AG09319 (cell line): ENCODE results near the gene FAM32A.
A peak's percentile ranks its signal among the peaks of the same experiment; 100 is the strongest.

Experiments used
- DNase-seq: peaks from one replicate; pipeline ENCODE4 v3.0.0-alpha.2; 2010; ENCODE audit warnings: low read depth; ENCODE audit errors: extremely low read depth
- TF ChIP-seq, protein P1 (sequence below): IDR thresholded peaks from 2 replicates; pipeline ENCODE4 v1.5.1; 2011; ENCODE audit warnings: low read depth, mild to moderate bottlenecking, inconsistent platforms, low read length, moderate library complexity

The FAM32A gene

GRCh38 chr19:16155128-16155527 lies 30.1 kb upstream of the FAM32A start:
- no peak for DNase-seq
- TF ChIP-seq, protein P1, sequence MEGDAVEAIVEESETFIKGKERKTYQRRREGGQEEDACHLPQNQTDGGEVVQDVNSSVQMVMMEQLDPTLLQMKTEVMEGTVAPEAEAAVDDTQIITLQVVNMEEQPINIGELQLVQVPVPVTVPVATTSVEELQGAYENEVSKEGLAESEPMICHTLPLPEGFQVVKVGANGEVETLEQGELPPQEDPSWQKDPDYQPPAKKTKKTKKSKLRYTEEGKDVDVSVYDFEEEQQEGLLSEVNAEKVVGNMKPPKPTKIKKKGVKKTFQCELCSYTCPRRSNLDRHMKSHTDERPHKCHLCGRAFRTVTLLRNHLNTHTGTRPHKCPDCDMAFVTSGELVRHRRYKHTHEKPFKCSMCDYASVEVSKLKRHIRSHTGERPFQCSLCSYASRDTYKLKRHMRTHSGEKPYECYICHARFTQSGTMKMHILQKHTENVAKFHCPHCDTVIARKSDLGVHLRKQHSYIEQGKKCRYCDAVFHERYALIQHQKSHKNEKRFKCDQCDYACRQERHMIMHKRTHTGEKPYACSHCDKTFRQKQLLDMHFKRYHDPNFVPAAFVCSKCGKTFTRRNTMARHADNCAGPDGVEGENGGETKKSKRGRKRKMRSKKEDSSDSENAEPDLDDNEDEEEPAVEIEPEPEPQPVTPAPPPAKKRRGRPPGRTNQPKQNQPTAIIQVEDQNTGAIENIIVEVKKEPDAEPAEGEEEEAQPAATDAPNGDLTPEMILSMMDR: no peak

GRCh38 chr19:16156904-16157303 lies 28.3 kb upstream of the FAM32A start:
- TF ChIP-seq, protein P1: no peak
- no peak for DNase-seq

- no peak for DNase-seq
- TF ChIP-seq, protein P1: no peak
Observed at GRCh38 chr19:16157601-16158000, 27.6 kb upstream of the FAM32A start.

- TF ChIP-seq, protein P1: no peak
- DNase-seq: no peak
Observed at GRCh38 chr19:16159655-16160054, 25.6 kb upstream of the FAM32A start.

GRCh38 chr19:16160445-16160942 lies 24.7 kb upstream of the FAM32A start:
- no peak for DNase-seq
- TF ChIP-seq, protein P1: no peak

- TF ChIP-seq, protein P1: no peak
- DNase-seq: no peak
Observed at GRCh38 chr19:16160943-16161560, 24.2 kb upstream of the FAM32A start.

DNA sequence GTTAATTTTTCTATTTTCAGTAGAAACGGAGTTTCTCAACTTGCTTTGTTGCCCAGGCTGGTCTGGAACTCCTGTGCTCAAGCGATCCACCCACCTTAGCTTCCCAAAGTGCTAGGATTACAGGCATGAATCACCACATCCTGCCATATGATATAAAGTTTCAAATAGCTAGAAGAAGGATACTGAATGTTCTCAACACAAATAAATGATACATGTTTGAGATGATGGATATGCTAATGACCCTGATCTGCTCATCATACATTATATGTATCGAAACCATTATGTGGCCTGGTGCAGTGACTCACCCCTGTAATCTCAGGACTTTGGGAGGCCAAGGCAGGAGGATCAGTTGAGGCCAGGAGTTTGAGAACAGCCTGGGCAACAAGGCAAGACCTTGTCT lies 23.4 kb upstream of the FAM32A start:
- TF ChIP-seq, protein P1: no peak
- peak; percentile 16 for DNase-seq
